CD14-positive monocyte (primary cell): ENCODE measurements around the gene LARP4B. TPM values are rescaled to one million over a fixed set of nuclear protein-coding genes. Genes with fewer than 3 reads are reported as not detected.

Experiments
- DNase-seq, 3 donors: peaks; one replicate each; pipeline ENCODE4 v3.0.0-alpha.2; 2011 to 2022
- H2AFZ ChIP-seq: 2 replicates; pipeline ENCODE4 v1.6.0; 2012; ENCODE audit warnings: mild to moderate bottlenecking, low read depth, low read length, inconsistent platforms; ENCODE audit not compliant: insufficient read depth, poor library complexity, severe bottlenecking
- H3K27ac ChIP-seq, 2 donors: 1 replicate in 1 of 2; 2 replicates in 1 of 2; pipeline ENCODE4 v1.5.1; 2012 to 2013; ENCODE audit warnings: low read length in 2 of 2, control low read depth in 1 of 2, inconsistent platforms in 1 of 2, low read depth in 1 of 2, mild to moderate bottlenecking in 1 of 2
- H3K27me3 ChIP-seq, 2 donors: one replicate each; pipeline versions ENCODE4 v1.6.0 to v1.6.1; 2011 to 2013; ENCODE audit warnings: low read length in 2 of 2; ENCODE audit not compliant: control insufficient read depth in 2 of 2, insufficient read depth in 2 of 2
- H3K36me3 ChIP-seq, 2 donors: replicated peaks in 1 of 2; 1 replicate in 1 of 2; 2 replicates in 1 of 2; pipeline versions ENCODE4 v1.5.1 to v1.6.1; 2012 to 2013; ENCODE audit warnings: low read length in 2 of 2, control low read depth in 1 of 2, inconsistent platforms in 1 of 2, mild to moderate bottlenecking in 1 of 2; ENCODE audit not compliant: insufficient read depth in 2 of 2, control insufficient read depth in 1 of 2
- H3K4me1 ChIP-seq, 2 donors: 1 replicate in 1 of 2; 2 replicates in 1 of 2; pipeline versions ENCODE4 v1.5.1 to v1.6.1; 2012 to 2013; ENCODE audit warnings: low read length in 2 of 2, control low read depth in 1 of 2, inconsistent platforms in 1 of 2, mild to moderate bottlenecking in 1 of 2, moderate library complexity in 1 of 2; ENCODE audit not compliant: insufficient read depth in 2 of 2, control insufficient read depth in 1 of 2
- H3K4me2 ChIP-seq: replicated peaks from 2 replicates; pipeline ENCODE3; 2012; ENCODE audit warnings: low read length, moderate library complexity, mild to moderate bottlenecking; ENCODE audit not compliant: poor library complexity, severe bottlenecking; ENCODE audit errors: extremely low read depth
- H3K4me3 ChIP-seq, 3 experiments: fragments of 200-600 bp in 1 of 3; sonication (generic) in 1 of 3; replicated peaks in 1 of 3; 1 replicate in 2 of 3; 2 replicates in 1 of 3; pipeline ENCODE4 v1.5.1; 2011 to 2013; ENCODE audit warnings: low read length in 3 of 3, mild to moderate bottlenecking in 3 of 3, control low read depth in 2 of 3, low read depth in 2 of 3, inconsistent platforms in 1 of 3, moderate library complexity in 1 of 3
- H3K79me2 ChIP-seq: 2 replicates; pipeline ENCODE4 v1.6.0; 2012; ENCODE audit warnings: mild to moderate bottlenecking, control low read depth, inconsistent platforms, low read length, moderate library complexity; ENCODE audit not compliant: insufficient read depth
- H3K9ac ChIP-seq: 2 replicates; pipeline ENCODE4 v1.6.0; 2017; ENCODE audit warnings: low read length, mild to moderate bottlenecking; ENCODE audit not compliant: insufficient read depth, poor library complexity, severe bottlenecking
- H3K9me3 ChIP-seq, 2 donors: replicated peaks in 1 of 2; 1 replicate in 1 of 2; 2 replicates in 1 of 2; pipeline versions ENCODE4 v1.5.1 to v1.6.1; 2012 to 2013; ENCODE audit warnings: low read length in 2 of 2, control low read depth in 1 of 2; ENCODE audit not compliant: control insufficient read depth in 1 of 2, insufficient read depth in 1 of 2
- H4K20me1 ChIP-seq: 2 replicates; pipeline ENCODE4 v1.6.0; 2012; ENCODE audit warnings: mild to moderate bottlenecking, low read length, control low read depth, moderate library complexity; ENCODE audit not compliant: insufficient read depth
- H3K27ac Mint-ChIP-seq, 7 donors: one replicate each; pipeline ENCODE4 v1.8.0; 2020; ENCODE audit warnings: mild to moderate bottlenecking in 7 of 7, mixed read lengths in 7 of 7, moderate library complexity in 6 of 7, inconsistent platforms in 2 of 7
- H3K27me3 Mint-ChIP-seq, 3 donors: one replicate each; pipeline ENCODE4 v1.8.0; 2021 to 2022; ENCODE audit warnings: low read depth in 3 of 3, mild to moderate bottlenecking in 3 of 3, mixed read lengths in 3 of 3, moderate library complexity in 3 of 3, inconsistent platforms in 1 of 3
- H3K36me3 Mint-ChIP-seq, 2 donors: one replicate each; pipeline ENCODE4 v1.8.0; 2020; ENCODE audit warnings: mixed read lengths in 2 of 2, inconsistent platforms in 1 of 2, mild to moderate bottlenecking in 1 of 2
- H3K4me1 Mint-ChIP-seq: one replicate; pipeline ENCODE4 v1.8.0; 2020; ENCODE audit warnings: mild to moderate bottlenecking, mixed read lengths
- H3K4me3 Mint-ChIP-seq, 2 donors: one replicate each; pipeline ENCODE4 v1.8.0; 2020; ENCODE audit warnings: mild to moderate bottlenecking in 2 of 2, mixed read lengths in 2 of 2, moderate library complexity in 1 of 2
- H3K9me3 Mint-ChIP-seq, 7 donors: one replicate each; pipeline ENCODE4 v1.8.0; 2020 to 2022; ENCODE audit warnings: mixed read lengths in 7 of 7, mild to moderate bottlenecking in 6 of 7, moderate library complexity in 6 of 7, inconsistent platforms in 2 of 7
- CTCF ChIP-seq: fragments of 200-600 bp; IDR thresholded peaks from one replicate; pipeline ENCODE4 v1.8.0; 2022; ENCODE audit warnings: antibody characterized with exemption, mild to moderate bottlenecking
- WGBS: methylation state at CpG from one replicate; pipeline ENCODE4 v1.1.5; 2013; ENCODE audit warnings: missing lambda C conversion rate; ENCODE audit not compliant: insufficient coverage; 5-methylcytosine and 5-hydroxymethylcytosine counted together
- intact Hi-C, 2 donors: fragments of 100-400 bp; cut with micrococcal nuclease; formaldehyde crosslinking; loops; one replicate each; pipeline versions ENCODE4 v1.15.0 to v1.15.1; 2023
- polyA plus RNA-seq, 3 donors: library from polyadenylated mRNA; depleted of rRNA in 1 of 3; unstranded in 2 of 3; stranded (reverse) in 1 of 3; fragments of 300-500 nt in 2 of 3; fragments of >200 nt in 1 of 3; fragmentation: Illumina TruSeq in 2 of 3; gene quantifications; 1 replicate in 2 of 3; 2 replicates in 1 of 3; pipeline ENCODE4 v1.2.3, GENCODE V29; 2012 to 2021

Gene LARP4B
- polyA plus RNA-seq, 3 donors = 17.2 to 52.3 (median 33.0) TPM

DNA sequence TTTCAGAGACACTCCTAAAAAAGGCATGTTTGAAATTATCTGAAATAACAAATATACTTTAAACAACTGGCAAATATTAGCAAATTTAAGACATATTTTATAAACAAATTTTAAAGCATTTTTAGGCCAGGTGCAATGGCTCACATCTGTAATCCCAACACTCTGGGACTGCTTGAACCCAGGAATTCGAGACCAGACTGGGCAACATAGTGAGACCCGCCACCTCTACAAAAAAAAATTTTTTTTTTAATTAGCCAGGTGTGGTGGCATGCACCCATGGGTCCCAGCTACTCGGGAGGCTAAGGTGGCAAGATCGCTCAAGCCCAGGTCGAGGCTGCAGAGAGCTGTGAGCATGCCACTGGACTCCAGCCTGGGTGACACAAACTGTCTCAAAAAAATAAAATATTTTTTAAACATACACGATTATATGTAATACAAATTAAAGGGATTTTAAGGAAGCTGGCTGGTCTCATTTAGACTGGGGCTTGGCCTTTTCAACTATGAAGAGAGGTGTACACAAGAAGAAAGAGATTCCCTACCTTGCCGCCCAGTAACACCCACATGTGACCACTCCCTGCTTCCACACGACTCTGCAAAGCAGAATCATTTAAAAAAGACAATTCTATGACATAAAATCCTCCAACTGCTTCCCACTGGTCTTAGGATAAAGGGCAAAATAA lies 7.5 kb downstream of the LARP4B start:
- H3K36me3 Mint-ChIP-seq = peaks cover 19 to 35% of the 10 kb centered on the region in 2 donors
- H3K27ac Mint-ChIP-seq = peak overlapping the region in 5 of 7 donors; percentile 4 to 69 (median 33)
- Histone ChIP-seq H3K4me1 (peaks cover 21 to 26% of the 10 kb centered on the region in 2 donors), H4K20me1 (peaks cover 100% of the 10 kb centered on the region), H3K27me3 (no peaks in the 10 kb centered on the region), H2AFZ (no peak overlapping the region), H3K4me3 (no peak overlapping the region), H3K27ac (peak overlapping the region in 1 of 2 donors; percentile 42), H3K36me3 (peaks cover 9 to 37% of the 10 kb centered on the region in 2 donors), H3K4me2 (no peak overlapping the region), H3K79me2 (peaks cover 100% of the 10 kb centered on the region), H3K9ac (no peak overlapping the region), H3K9me3 (no peaks in the 10 kb centered on the region)
- no peak for DNase-seq
- H3K4me1 Mint-ChIP-seq = peaks cover 46% of the 10 kb centered on the region
- intact Hi-C loops = no loop called here
- H3K4me3 Mint-ChIP-seq = no peak overlapping the region
- H3K9me3 Mint-ChIP-seq = no peaks in the 10 kb centered on the region
- no peak for TF ChIP-seq CTCF
- H3K27me3 Mint-ChIP-seq = no peaks in the 10 kb centered on the region
- WGBS = 94% methylated on average over 6 of the region's 8 CpGs

DNA sequence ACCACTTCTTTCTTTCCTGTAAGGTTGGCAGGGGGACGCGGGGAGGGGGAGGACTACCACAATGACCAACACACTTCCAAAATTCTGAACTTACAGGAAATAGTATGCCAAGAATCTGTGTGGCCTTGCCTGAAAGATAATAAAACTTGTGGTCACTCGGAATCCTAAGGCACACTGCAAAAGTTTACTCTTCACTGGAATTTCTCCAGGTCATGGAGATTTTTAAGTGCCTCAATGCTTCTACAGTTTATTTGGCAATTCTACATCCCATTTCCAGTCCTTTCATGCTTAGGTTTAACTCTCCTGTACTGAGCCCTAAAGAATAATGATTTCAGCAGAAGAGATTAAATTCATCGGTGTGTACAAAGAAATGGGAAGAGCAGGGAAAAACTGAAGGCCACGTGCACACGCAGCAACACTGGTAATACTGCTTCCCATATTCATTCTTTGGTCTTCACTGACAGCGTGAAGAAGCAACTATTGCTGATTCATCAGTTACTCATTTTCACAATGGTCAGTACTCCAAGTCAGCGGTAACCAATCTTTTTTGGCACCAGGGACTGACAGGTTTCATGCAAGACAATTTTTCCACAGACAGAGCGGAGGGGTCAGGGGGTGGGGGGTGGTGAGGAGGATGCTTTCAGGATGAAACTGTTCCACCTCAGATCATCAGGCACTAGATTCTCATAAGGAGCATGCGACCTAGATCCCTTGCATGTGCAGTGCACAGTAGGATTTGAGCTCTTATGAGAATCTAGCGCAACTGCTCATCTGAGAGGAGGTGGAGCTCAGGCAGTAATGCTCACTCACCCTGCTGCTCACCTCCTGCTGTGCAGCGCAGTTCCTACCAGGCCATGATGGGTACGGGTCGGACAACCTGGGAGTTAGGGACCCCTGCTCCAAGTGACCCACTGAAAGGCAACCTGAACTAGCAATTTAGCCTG lies 9.8 kb downstream of the LARP4B start:
- peak overlapping the region; percentile 2 for H3K4me2 ChIP-seq
- DNase-seq = peak in 2 of 3 donors; percentile 23 to 42
- H3K27ac ChIP-seq = peak overlapping the region; percentile 20 to 72
- intact Hi-C loops = no loop called here
- 76% methylated on average over 8 of the region's 14 CpGs for WGBS
- no peak overlapping the region for H3K4me3 ChIP-seq
- H3K36me3 Mint-ChIP-seq = peaks cover 21 to 38% of the 10 kb centered on the region in 2 donors
- no peaks in the 10 kb centered on the region for H3K27me3 Mint-ChIP-seq
- H3K79me2 ChIP-seq = peaks cover 100% of the 10 kb centered on the region
- H3K27ac Mint-ChIP-seq = peak overlapping the region; percentile 21 to 84 (median 72)
- no peak overlapping the region for H2AFZ ChIP-seq
- peaks cover 6 to 52% of the 10 kb centered on the region in 2 donors for H3K36me3 ChIP-seq
- peaks cover 11 to 14% of the 10 kb centered on the region in 2 donors for H3K4me1 ChIP-seq
- H3K27me3 ChIP-seq = no peaks in the 10 kb centered on the region
- no peaks in the 10 kb centered on the region for H3K9me3 ChIP-seq
- H3K9me3 Mint-ChIP-seq = no peaks in the 10 kb centered on the region
- H4K20me1 ChIP-seq = peaks cover 100% of the 10 kb centered on the region
- peaks cover 31% of the 10 kb centered on the region for H3K4me1 Mint-ChIP-seq
- H3K9ac ChIP-seq = no peak overlapping the region
- no peak overlapping the region for H3K4me3 Mint-ChIP-seq
- no peak for TF ChIP-seq CTCF
